ENCODE data around the gene TMEM125. TPM values are rescaled to one million over a fixed set of nuclear protein-coding genes. Genes with fewer than 3 reads are reported as not detected.

Gene TMEM125
- total RNA-seq, 1 donor from 2014 or later: 0.73 TPM

DNA sequence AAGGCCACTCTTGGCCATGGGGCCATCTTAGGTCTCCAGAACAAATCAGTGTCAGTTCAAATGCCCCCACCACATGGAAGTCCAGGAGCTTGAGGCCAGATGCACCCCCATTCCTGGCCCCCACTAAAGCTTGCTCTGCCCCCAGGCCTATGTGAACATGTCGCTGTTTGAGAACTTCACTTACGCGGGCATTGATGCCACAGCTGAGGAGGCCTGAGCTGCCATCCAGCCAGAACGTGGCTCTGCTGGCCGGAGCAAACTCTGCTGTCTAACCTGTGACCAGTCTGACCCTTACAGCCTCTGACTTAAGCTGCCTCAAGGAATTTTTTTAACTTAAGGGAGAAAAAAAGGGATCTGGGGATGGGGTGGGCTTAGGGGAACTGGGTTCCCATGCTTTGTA lies 52.7 kb downstream of the TMEM125 start:
- Mint-ChIP-seq H3K27me3 (ENCODE audit: insufficient read depth, low read depth) (peaks cover 5% of the 10 kb centered on the region), H3K9me3 (peaks cover 24% of the 10 kb centered on the region), H3K4me3 (no peak overlapping the region), H3K4me1 (no peaks in the 10 kb centered on the region), H3K27ac (no peak overlapping the region), H3K36me3 (no peaks in the 10 kb centered on the region)
- no peak for DNase-seq (ENCODE audit: low spot score)
- Histone ChIP-seq H4K20me1 (ENCODE audit: low read depth) (no peaks in the 10 kb centered on the region), H3F3A (ENCODE audit: low read depth) (no peaks in the 10 kb centered on the region), H3K9me3 (ENCODE audit: low read depth) (no peaks in the 10 kb centered on the region), H3K36me3 (no peaks in the 10 kb centered on the region), H3K4me2 (no peak overlapping the region), H3K4me3 (no peak overlapping the region), H3K79me2 (ENCODE audit: low read depth) (no peaks in the 10 kb centered on the region), H3K9ac (no peak overlapping the region), H3K27ac (no peak overlapping the region), H3K27me3 (no peaks in the 10 kb centered on the region), H3K4me1 (no peaks in the 10 kb centered on the region), H2AFZ (replicated peaks) (no peak overlapping the region)
- TF ChIP-seq EZH2phosphoT487 (IDR thresholded peaks at IDR 0.05): no peak
- TF ChIP-seq EZH2 (IDR thresholded peaks at IDR 0.05): no peak
- TF ChIP-seq, protein P1, sequence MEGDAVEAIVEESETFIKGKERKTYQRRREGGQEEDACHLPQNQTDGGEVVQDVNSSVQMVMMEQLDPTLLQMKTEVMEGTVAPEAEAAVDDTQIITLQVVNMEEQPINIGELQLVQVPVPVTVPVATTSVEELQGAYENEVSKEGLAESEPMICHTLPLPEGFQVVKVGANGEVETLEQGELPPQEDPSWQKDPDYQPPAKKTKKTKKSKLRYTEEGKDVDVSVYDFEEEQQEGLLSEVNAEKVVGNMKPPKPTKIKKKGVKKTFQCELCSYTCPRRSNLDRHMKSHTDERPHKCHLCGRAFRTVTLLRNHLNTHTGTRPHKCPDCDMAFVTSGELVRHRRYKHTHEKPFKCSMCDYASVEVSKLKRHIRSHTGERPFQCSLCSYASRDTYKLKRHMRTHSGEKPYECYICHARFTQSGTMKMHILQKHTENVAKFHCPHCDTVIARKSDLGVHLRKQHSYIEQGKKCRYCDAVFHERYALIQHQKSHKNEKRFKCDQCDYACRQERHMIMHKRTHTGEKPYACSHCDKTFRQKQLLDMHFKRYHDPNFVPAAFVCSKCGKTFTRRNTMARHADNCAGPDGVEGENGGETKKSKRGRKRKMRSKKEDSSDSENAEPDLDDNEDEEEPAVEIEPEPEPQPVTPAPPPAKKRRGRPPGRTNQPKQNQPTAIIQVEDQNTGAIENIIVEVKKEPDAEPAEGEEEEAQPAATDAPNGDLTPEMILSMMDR (IDR thresholded peaks at IDR 0.05): no peak

Other genes with a start within 250 kb of the TMEM125 start
- gene EBNA1BP2, start 97.7 kb upstream of the TMEM125 start, total RNA-seq (ENCODE audit: low replicate concordance): 43.2 and 71.6 TPM in 2 replicates
- gene CFAP57, start 97.7 kb upstream of the TMEM125 start, total RNA-seq (ENCODE audit: low replicate concordance): 0.40 and 0.97 TPM in 2 replicates
- not detected in 2 replicates for gene C1orf210, start 15.6 kb downstream of the TMEM125 start, total RNA-seq (ENCODE audit: low replicate concordance)
- 0.21 and 0.25 TPM in 2 replicates for gene TIE1, start 31.0 kb downstream of the TMEM125 start, total RNA-seq (ENCODE audit: low replicate concordance)
- 0.09 TPM in 1 of 2 replicates, not detected in the other for gene MPL, start 67.8 kb downstream of the TMEM125 start, total RNA-seq (ENCODE audit: low replicate concordance)
- 164 and 261 TPM in 2 replicates for gene CDC20, start 89.0 kb downstream of the TMEM125 start, total RNA-seq (ENCODE audit: low replicate concordance)
- gene ELOVL1, start 98.0 kb downstream of the TMEM125 start, total RNA-seq (ENCODE audit: low replicate concordance): 5.6 and 11.9 TPM in 2 replicates
- gene MED8, start 119.8 kb downstream of the TMEM125 start, total RNA-seq (ENCODE audit: low replicate concordance): 15.1 and 23.6 TPM in 2 replicates
- 11.0 and 16.8 TPM in 2 replicates for gene SZT2, start 119.9 kb downstream of the TMEM125 start, total RNA-seq (ENCODE audit: low replicate concordance)
- gene HYI, start 183.9 kb downstream of the TMEM125 start, total RNA-seq (ENCODE audit: low replicate concordance): 10.3 and 26.8 TPM in 2 replicates